Mucosa of stomach (tissue), 1 donor: ENCODE measurements around the gene HAS3.

ENCODE experiments used
- H3K27me3 ChIP-seq: one replicate; pipeline ENCODE4 v1.7.0; 2013; ENCODE audit warnings: mild to moderate bottlenecking, low read length; ENCODE audit not compliant: control insufficient read depth, insufficient read depth
- H3K36me3 ChIP-seq: one replicate; pipeline ENCODE4 v1.7.0; 2013; ENCODE audit warnings: low read length; ENCODE audit not compliant: control insufficient read depth, insufficient read depth
- H3K4me1 ChIP-seq: one replicate; pipeline ENCODE4 v1.7.0; 2013; ENCODE audit warnings: mild to moderate bottlenecking, low read length; ENCODE audit not compliant: control insufficient read depth, insufficient read depth
- H3K4me3 ChIP-seq: one replicate; pipeline ENCODE4 v1.7.0; 2013; ENCODE audit warnings: low read length
- H3K9ac ChIP-seq: one replicate; pipeline ENCODE4 v1.7.0; 2013; ENCODE audit warnings: mild to moderate bottlenecking, low read length, moderate library complexity
- H3K9me3 ChIP-seq: one replicate; pipeline ENCODE4 v1.7.0; 2013; ENCODE audit warnings: mild to moderate bottlenecking, low read length, moderate library complexity; ENCODE audit not compliant: control insufficient read depth
- donor health status: Pancreatic carcinoma.

The HAS3 gene

DNA sequence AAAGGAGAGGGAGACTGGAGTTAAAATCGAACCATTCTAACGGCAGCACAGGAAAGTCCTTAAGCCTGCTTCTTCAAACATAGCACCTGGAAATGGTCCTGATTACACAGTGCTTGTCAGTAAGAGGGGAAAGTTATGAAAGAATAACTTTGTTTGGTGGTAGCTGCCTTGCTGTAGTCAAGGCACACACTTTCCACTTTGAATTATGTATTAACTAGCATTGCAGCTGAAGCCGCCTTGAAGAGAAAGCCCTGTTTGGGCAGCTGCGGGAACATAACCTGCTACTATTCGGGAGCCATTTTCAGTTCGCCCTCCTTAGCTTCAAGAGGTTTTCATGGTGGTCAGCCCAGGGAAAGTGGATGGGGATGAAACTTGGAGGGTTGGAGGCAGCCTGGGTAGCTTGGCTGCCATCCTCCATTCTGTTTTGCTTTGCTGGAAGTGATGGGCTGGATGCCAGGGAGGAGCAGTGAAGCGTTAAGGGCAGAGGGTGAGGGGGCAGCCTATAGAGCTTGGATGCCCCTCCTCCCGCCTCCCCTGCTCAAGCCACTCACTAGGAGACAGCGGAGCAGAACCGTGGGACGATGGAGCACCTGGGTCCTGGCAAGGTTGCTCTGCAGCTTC is 5.3 kb upstream of the HAS3 start:
- peaks cover 14% of the 10 kb centered on the region for H3K27me3 ChIP-seq
- H3K9me3 ChIP-seq: no peaks in the 10 kb centered on the region
- H3K4me1 ChIP-seq: no peaks in the 10 kb centered on the region
- H3K9ac ChIP-seq: no peak overlapping the region
- H3K4me3 ChIP-seq: no peak overlapping the region
- H3K36me3 ChIP-seq: no peaks in the 10 kb centered on the region

DNA sequence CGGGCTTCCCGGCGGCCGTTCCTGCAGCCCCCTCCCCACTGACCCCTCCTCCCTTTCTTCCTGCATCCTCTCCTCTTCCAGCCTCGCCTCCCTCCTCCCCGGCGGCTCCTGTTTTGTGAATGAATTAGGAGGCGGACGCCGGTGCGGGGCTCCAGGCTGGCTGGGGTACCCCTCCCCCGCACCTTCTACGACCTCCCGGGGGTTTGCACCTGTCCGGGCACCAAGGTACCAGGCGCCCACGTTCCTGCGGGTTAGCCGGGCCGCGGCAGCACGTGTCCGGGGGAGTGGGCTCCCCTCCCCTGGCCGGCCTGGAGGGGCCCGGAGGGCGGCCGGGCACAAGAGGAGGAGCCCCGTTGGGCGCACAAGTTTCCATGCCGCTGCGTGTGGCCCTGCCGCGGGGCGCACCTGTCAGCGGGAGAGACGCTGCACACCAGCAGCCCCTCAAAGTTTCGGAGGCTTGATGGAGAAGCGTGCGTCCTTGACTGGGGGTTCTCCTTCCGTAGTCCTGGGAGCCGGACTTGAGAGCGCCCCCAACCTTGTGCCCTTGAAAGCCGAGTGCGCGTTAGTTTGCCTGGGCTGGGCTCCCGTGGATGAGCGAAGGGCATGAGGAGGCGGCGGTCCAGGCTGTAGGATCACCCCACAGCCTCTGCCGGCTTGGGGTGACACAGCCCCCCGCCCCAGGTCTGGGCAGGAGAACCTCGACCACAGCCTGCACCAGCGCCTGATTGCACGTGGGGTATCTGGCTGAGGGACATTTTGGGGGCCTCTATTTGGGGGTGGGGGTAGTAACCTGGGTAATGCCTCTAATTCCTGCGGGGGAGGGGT is 1.2 kb downstream of the HAS3 start:
- Histone ChIP-seq H3K9me3 (no peaks in the 10 kb centered on the region), H3K27me3 (peaks cover 25% of the 10 kb centered on the region), H3K36me3 (no peaks in the 10 kb centered on the region), H3K4me3 (peak overlapping the region; percentile 28), H3K4me1 (peaks cover 24% of the 10 kb centered on the region), H3K9ac (peak overlapping the region; percentile 39)

DNA sequence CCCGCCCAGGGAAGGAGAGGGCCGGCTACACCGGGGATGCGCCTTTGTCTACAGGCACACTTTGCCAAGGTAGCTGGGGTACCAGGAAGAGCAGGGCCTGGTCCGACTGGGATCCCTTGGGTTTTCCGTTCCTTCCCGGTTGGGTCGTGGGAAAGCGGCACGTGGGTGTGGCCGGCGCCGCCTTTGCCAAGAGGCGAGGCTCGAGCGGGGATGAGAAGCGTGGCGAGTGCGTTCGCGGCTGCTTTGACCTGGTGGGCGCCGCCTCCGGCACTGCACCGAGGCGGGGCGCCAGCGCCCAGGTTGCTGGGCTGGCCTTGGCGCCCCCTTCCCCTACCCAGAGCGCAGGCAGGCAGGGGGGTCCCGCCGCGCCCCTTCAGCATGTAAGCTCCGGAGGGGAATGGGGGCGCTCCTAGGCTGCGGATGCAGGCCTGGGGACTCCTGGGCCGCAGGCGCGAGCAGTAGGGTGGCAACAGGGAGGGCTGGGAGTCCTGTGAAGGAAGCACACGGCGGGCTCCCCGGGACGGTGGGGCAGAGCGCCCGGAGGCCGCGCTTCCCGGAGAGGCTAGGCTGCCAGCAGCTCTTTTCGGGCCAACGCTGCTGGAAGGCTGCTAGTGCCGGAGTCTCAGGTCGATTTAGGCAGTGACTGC is 2.0 kb downstream of the HAS3 start:
- peaks cover 25% of the 10 kb centered on the region for H3K27me3 ChIP-seq
- peak overlapping the region; percentile 39 for H3K9ac ChIP-seq
- H3K36me3 ChIP-seq: no peaks in the 10 kb centered on the region
- H3K4me3 ChIP-seq: peak overlapping the region; percentile 28
- peaks cover 26% of the 10 kb centered on the region for H3K4me1 ChIP-seq
- H3K9me3 ChIP-seq: no peaks in the 10 kb centered on the region

DNA sequence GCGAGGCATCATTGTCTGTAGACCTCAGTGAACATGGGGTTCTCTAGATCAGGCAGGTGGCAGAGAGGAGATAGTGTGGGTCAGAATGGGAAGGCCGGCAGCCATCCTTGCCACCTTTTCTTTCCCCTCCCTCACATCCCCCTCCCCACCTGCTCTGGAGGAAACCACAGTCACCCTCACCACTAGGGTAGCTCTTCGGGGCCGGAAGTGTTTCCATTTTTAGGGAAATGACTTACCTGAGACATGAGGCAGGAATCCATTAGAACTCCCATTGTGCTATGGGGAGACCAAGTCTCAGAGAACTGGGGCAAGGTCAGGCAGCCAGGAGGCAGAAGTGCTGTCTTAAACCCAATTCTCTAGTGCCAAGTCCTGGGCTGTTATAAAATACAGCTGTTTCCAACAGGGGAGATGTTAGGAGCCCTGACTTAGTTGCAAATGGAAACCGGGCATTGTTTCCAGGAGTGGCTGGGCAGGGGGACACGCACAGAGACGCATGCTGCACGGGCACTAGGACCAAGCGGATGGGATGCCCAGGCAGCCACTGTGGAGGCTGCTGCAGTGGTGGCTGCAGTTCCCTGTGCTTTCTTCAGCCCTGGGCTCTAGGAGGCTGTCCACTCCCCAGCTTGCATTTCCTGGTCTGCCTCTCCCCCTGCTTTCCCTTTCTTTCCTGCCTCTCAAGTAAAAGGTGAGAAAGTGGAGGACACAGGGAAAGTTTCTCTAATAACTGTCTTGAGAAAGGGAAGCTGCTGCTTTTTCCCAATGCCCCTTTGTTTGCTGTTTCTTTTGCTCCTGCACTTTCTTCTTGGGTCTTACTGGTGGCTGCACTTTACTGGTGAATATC is 2.8 kb downstream of the HAS3 start:
- Histone ChIP-seq H3K9me3 (no peaks in the 10 kb centered on the region), H3K4me1 (peaks cover 31% of the 10 kb centered on the region), H3K9ac (no peak overlapping the region), H3K4me3 (no peak overlapping the region), H3K36me3 (no peaks in the 10 kb centered on the region), H3K27me3 (peaks cover 25% of the 10 kb centered on the region)

DNA sequence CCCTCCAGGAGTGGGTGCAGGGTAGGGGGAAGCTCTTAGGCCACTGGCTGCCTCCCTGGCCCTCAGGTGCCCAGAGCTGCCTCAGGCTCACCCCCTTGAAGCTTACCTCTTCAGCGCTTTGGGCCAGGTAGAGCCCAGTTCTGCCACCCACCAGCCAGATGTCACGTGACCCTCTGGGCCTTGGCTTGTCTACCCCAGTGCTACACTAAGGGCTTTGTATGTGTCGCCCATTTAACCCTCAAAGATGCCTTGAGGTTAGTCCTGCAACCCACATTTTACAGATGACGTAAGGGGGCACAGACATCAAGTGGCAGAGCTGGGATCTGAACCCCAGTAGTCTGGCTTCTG is 3.4 kb downstream of the HAS3 start:
- Histone ChIP-seq H3K9ac (no peak overlapping the region), H3K4me3 (no peak overlapping the region), H3K36me3 (no peaks in the 10 kb centered on the region), H3K27me3 (peaks cover 25% of the 10 kb centered on the region), H3K4me1 (peaks cover 31% of the 10 kb centered on the region), H3K9me3 (no peaks in the 10 kb centered on the region)

DNA sequence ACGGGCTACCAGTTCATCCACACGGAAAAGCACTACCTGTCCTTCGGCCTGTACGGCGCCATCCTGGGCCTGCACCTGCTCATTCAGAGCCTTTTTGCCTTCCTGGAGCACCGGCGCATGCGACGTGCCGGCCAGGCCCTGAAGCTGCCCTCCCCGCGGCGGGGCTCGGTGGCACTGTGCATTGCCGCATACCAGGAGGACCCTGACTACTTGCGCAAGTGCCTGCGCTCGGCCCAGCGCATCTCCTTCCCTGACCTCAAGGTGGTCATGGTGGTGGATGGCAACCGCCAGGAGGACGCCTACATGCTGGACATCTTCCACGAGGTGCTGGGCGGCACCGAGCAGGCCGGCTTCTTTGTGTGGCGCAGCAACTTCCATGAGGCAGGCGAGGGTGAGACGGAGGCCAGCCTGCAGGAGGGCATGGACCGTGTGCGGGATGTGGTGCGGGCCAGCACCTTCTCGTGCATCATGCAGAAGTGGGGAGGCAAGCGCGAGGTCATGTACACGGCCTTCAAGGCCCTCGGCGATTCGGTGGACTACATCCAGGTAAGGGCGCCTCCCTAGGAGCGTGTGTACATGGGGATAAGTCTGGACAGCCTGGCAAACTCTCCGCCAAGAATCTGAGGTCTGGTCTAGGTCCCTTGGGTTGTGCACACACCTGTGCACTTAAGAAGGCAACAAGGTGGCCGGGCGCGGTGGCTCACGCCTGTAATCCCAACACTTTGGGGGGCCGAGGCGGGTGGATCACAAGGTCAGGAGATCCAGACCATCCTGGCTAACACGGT is 4.2 kb downstream of the HAS3 start:
- Histone ChIP-seq H3K27me3 (peaks cover 25% of the 10 kb centered on the region), H3K4me3 (no peak overlapping the region), H3K9ac (no peak overlapping the region), H3K4me1 (peaks cover 31% of the 10 kb centered on the region), H3K36me3 (no peaks in the 10 kb centered on the region), H3K9me3 (no peaks in the 10 kb centered on the region)

DNA sequence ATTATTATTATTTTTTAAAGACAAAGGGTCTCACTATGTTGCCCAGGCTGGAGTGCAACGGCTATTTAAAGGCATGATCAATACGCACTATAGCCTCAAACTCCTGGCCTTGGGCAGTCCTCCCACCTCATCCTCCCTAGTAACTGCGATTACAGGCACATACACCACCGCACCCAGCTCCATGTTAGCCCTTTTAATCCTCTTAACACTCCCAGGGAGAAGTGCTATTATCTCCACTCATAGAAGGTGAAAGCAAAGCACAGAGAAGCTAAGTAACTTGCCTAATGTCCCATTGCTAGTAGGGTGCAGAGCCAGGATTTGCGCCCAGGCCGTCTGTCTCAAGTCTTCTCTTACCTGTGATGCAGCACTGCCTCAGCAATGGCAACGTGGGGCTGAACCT is 5.0 kb downstream of the HAS3 start:
- Histone ChIP-seq H3K9me3 (no peaks in the 10 kb centered on the region), H3K27me3 (peaks cover 25% of the 10 kb centered on the region), H3K36me3 (no peaks in the 10 kb centered on the region), H3K4me1 (peaks cover 31% of the 10 kb centered on the region), H3K9ac (no peak overlapping the region), H3K4me3 (no peak overlapping the region)

DNA sequence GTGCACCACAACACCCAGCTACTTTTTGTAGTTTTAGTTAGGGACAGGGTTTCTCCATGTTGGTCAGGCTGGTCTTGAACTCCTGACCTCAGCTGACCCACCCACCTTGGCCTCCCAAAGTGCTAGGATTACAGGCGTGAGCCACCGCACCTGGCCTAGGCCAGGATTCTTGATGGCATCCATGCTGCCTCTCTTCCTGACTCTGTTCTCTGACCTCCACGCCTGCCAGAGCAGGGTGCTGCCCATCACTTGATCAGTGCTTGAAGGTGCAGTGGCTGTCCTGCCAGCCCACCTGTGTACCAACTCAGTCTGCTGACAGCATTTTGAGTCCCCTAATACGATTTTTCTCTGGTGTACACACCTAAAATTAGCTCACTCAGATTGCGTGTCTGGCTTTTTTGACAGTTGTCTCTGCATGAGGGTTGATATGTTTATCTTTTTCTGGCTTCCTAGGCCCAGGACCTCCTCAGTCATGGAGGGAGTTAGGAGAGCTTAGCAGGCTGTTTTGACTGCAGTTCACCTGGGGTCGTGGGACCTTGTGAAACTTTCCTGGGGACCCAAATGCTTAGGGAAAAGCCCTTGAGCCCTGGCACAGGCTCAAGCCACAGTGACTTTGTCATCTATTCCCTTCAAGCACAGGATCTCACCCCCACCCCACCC is 5.9 kb downstream of the HAS3 start:
- Histone ChIP-seq H3K27me3 (peaks cover 25% of the 10 kb centered on the region), H3K9me3 (no peaks in the 10 kb centered on the region), H3K4me3 (no peak overlapping the region), H3K9ac (no peak overlapping the region), H3K36me3 (no peaks in the 10 kb centered on the region), H3K4me1 (peaks cover 27% of the 10 kb centered on the region)

DNA sequence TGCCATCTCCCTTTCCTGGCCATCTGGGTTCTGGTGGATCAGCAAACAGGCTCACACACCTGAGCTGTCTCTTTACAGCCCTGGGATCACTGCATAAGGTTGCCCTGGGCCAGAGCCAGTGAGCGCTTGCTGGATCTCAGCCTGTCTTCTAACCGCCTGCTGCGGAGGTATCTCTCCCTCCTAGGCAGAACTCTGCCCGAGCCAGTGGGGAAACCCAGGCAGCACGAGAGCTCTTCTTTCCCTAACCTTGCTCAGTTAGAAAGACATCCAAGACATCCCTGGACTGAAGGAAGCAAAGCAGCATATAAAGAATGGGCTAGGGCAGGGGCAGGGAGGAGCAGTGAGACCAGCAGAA is 6.4 kb downstream of the HAS3 start:
- Histone ChIP-seq H3K9me3 (no peaks in the 10 kb centered on the region), H3K36me3 (no peaks in the 10 kb centered on the region), H3K27me3 (peaks cover 21% of the 10 kb centered on the region), H3K4me1 (peaks cover 23% of the 10 kb centered on the region), H3K4me3 (no peak overlapping the region), H3K9ac (no peak overlapping the region)

DNA sequence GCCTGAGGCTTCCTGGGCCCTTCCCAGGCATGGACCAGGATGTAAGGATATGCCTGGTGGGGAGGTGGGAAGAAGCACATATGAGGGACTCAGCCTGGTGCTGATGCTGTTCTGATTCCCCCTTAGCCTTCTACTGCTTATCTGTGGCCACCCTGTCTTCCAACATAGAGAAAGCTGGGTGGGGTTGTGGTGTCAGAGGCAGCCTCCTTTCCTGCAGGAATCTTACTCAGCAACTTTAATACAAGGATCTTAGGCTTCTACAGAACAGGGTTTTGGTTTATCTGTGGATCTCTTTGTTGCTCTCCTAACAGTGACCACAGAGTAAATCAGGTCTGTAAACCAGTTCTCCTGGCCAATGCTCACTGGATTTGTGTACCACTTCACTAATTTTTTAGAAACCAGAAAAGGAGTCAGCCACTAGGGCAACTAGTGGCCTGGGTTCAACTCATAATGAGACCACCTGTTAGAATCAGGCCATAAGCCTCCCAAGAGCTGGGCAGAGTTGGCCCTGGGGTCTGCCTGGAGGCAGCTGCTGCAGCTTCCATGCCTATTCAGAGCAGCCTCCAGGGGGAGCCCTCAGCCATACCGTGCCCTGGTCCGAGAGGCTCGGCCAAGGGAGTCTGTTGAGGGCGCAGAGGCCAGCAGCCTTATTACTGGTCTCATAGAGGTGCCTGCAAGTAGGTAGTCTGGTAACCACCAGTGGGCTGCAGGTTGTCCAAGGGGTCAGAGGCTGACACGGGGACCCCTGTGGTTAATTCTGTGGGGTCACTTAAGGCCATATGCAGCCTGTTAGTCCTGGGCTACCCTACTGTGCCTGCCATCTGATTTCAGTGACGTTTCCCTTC is 7.1 kb downstream of the HAS3 start:
- Histone ChIP-seq H3K4me1 (peaks cover 16% of the 10 kb centered on the region), H3K9me3 (no peaks in the 10 kb centered on the region), H3K27me3 (peaks cover 15% of the 10 kb centered on the region), H3K4me3 (no peak overlapping the region), H3K36me3 (no peaks in the 10 kb centered on the region), H3K9ac (no peak overlapping the region)
